GM12878 (cell line): ENCODE data around the gene FASN. TPM values are rescaled to one million over a fixed set of nuclear protein-coding genes. Genes with fewer than 3 reads are reported as not detected.

ENCODE experiments used
- ATAC-seq: fragments of 200-7000 bp; cut with Tn5 transposase; 3 replicates; pipeline ENCODE4 v1.9.1; 2020; ENCODE audit warnings: mild to moderate bottlenecking, moderate library complexity
- BruUV-seq: library from RNA; stranded (reverse); fragments of 400-500 nt; replicated peaks from 2 replicates; lab custom pipeline; 2021; lab: Mats Ljungman, UMichigan
- CTCF ChIA-PET: fragments of 300-600 bp; sonication (Branson Sonifier 250); formaldehyde crosslinking; extraction: SDS; loops from one replicate; lab custom pipeline; 2021; ENCODE audit warnings: inconsistent platforms; lab: Yijun Ruan, JAX
- POLR2A ChIA-PET: fragments of 350-600 bp; formaldehyde crosslinking; extraction: SDS; loops from one replicate; lab custom pipeline; 2021; ENCODE audit warnings: inconsistent platforms; lab: Charles Lee
- RAD21 ChIA-PET: fragments of 300-600 bp; sonication (Branson Sonifier 250); formaldehyde crosslinking; loops from one replicate; lab custom pipeline; 2023; ENCODE audit warnings: antibody characterized with exemption; ENCODE audit not compliant: unreplicated experiment; lab: Charles Lee
- SMC1A ChIA-PET: fragments of 300-600 bp; sonication (Branson Sonifier 250); formaldehyde crosslinking; loops from one replicate; lab custom pipeline; 2023; ENCODE audit not compliant: unreplicated experiment, uncharacterized antibody; lab: Charles Lee
- DNase-seq: peaks from one replicate; pipeline ENCODE4 v3.0.0-alpha.2; 2011; ENCODE audit warnings: low read depth, low spot score
- FAIRE-seq: peaks from 3 replicates; lab custom pipeline; 2011; peaks lifted over from hg19 to GRCh38; lab: Jason Lieb, UNC
- H2AFZ ChIP-seq: 2 replicates; pipeline ENCODE4 v1.6.0; 2011; ENCODE audit warnings: low read depth, low read length, control low read depth; ENCODE audit not compliant: control insufficient read depth
- H3K27ac ChIP-seq: 2 replicates; pipeline ENCODE4 v1.5.1; 2011; ENCODE audit warnings: control low read depth; ENCODE audit not compliant: control insufficient read depth, insufficient read depth
- H3K27me3 ChIP-seq, 2 experiments: replicated peaks in 1 of 2; 2 replicates each; pipeline versions ENCODE4 v1.6.0 to v1.6.1; 2011; ENCODE audit warnings: low read length in 1 of 2; ENCODE audit not compliant: control insufficient read depth in 2 of 2, insufficient read depth in 2 of 2
- H3K36me3 ChIP-seq, 2 experiments: 2 replicates each; pipeline ENCODE4 v1.5.1; 2011; ENCODE audit warnings: low read length in 1 of 2; ENCODE audit not compliant: control insufficient read depth in 2 of 2, insufficient read depth in 2 of 2
- H3K4me1 ChIP-seq: 2 replicates; pipeline ENCODE4 v1.6.1; 2011; ENCODE audit warnings: mild to moderate bottlenecking, low read length, moderate library complexity, mixed read lengths; ENCODE audit not compliant: control insufficient read depth, insufficient read depth
- H3K4me2 ChIP-seq: 2 replicates; pipeline ENCODE4 v1.6.0; 2011; ENCODE audit warnings: control low read depth; ENCODE audit not compliant: control insufficient read depth, insufficient read depth
- H3K4me3 ChIP-seq: fragments of 200-600 bp; sonication (generic); 2 replicates; pipeline ENCODE4 v1.5.1; 2016
- H3K79me2 ChIP-seq: 2 replicates; pipeline ENCODE4 v1.6.0; 2011; ENCODE audit warnings: low read length; ENCODE audit not compliant: control insufficient read depth, insufficient read depth
- H3K9ac ChIP-seq: 2 replicates; pipeline ENCODE4 v1.8.0; 2011; ENCODE audit warnings: low read length, control low read depth, mixed read lengths; ENCODE audit not compliant: control insufficient read depth, insufficient read depth
- H3K9me3 ChIP-seq: replicated peaks from 3 replicates; pipeline ENCODE4 v1.5.1; 2011; ENCODE audit warnings: mild to moderate bottlenecking, low read length; ENCODE audit not compliant: control insufficient read depth, insufficient read depth
- H4K20me1 ChIP-seq: 2 replicates; pipeline ENCODE4 v1.6.0; 2011; ENCODE audit not compliant: control insufficient read depth, insufficient read depth
- GATAD2B ChIP-seq: fragments of 450-650 bp; conservative IDR thresholded peaks from 2 replicates; pipeline ENCODE4 v1.6.1; 2017; ENCODE audit warnings: low read depth, mild to moderate bottlenecking, moderate library complexity
- MYB ChIP-seq: fragments of 150-350 bp; IDR thresholded peaks from 2 replicates; pipeline ENCODE4 v1.6.1; 2014; ENCODE audit warnings: mild to moderate bottlenecking, low read depth, low read length, borderline replicate concordance
- NBN ChIP-seq: fragments of 450-650 bp; IDR thresholded peaks from 2 replicates; pipeline ENCODE4 v1.6.1; 2016
- TARDBP ChIP-seq: IDR thresholded peaks from 2 replicates; pipeline ENCODE4 v1.6.1; 2016; ENCODE audit warnings: borderline replicate concordance
- TBL1XR1 ChIP-seq: IDR thresholded peaks from 2 replicates; pipeline ENCODE4 v1.6.1; 2012; ENCODE audit warnings: low read depth, low read length, improper control_type of control experiment
- ZSCAN29 ChIP-seq: fragments of 450-650 bp; IDR thresholded peaks from 2 replicates; pipeline ENCODE4 v1.6.1; 2017; ENCODE audit warnings: mild to moderate bottlenecking, moderate library complexity
- WGBS: methylation state at CpG from one replicate; pipeline ENCODE4 v1.1.6; 2016; ENCODE audit warnings: low lambda C conversion rate; ENCODE audit not compliant: insufficient replicate concordance, insufficient coverage; ENCODE audit errors: missing lambda C conversion rate; 5-methylcytosine and 5-hydroxymethylcytosine counted together
- in situ Hi-C: fragments of 300-500 bp; cut with MboI; formaldehyde crosslinking; loops from 9 replicates; pipeline ENCODE4 v1.14.3; 2018; ENCODE audit warnings: mixed read lengths
- intact Hi-C: fragments of 100-400 bp; cut with micrococcal nuclease; formaldehyde crosslinking; loops from one replicate; pipeline ENCODE4 v1.14.2; 2022; ENCODE audit not compliant: unreplicated experiment
- polyA plus RNA-seq, 11 experiments: library from polyadenylated mRNA; depleted of rRNA in 4 of 11; unstranded in 6 of 11; stranded (reverse) in 5 of 11; fragments of >200 nt; fragmentation: Nextera tagmentation in 4 of 11; fragmentation: Illumina TruSeq in 1 of 11; extraction: Ambion mirVana in 4 of 11; extraction: Trizol in 1 of 11; gene quantifications; 1 replicate in 1 of 11; 2 replicates in 10 of 11; pipeline versions ENCODE4 v1.2.1 to v1.2.3, GENCODE V29; 2011 to 2016; ENCODE audit warnings: inconsistent platforms in 2 of 11, missing spikeins in 2 of 11, low read depth in 1 of 11
- total RNA-seq, 4 experiments: library from RNA; depleted of rRNA in 3 of 4; stranded (reverse); fragments of >200 nt in 3 of 4; fragmentation: Illumina TruSeq in 1 of 4; extraction: Trizol in 1 of 4; gene quantifications; 2 replicates each; pipeline versions ENCODE4 v1.2.1 to v1.2.3, GENCODE V29; 2013 to 2021
- TF ChIP-seq, protein P1 (sequence below): IDR thresholded peaks from 2 replicates; pipeline ENCODE4 v1.6.1; 2012; ENCODE audit warnings: improper control_type of control experiment, low read depth, low read length; ENCODE audit not compliant: insufficient replicate concordance

The FASN gene
- total and polyA plus RNA-seq, 10 of the 15 experiments (the other 5 are each of a cell fraction or from before 2014, with no cell fraction given) = 0.19 to 333 (median 30.4) TPM

DNA sequence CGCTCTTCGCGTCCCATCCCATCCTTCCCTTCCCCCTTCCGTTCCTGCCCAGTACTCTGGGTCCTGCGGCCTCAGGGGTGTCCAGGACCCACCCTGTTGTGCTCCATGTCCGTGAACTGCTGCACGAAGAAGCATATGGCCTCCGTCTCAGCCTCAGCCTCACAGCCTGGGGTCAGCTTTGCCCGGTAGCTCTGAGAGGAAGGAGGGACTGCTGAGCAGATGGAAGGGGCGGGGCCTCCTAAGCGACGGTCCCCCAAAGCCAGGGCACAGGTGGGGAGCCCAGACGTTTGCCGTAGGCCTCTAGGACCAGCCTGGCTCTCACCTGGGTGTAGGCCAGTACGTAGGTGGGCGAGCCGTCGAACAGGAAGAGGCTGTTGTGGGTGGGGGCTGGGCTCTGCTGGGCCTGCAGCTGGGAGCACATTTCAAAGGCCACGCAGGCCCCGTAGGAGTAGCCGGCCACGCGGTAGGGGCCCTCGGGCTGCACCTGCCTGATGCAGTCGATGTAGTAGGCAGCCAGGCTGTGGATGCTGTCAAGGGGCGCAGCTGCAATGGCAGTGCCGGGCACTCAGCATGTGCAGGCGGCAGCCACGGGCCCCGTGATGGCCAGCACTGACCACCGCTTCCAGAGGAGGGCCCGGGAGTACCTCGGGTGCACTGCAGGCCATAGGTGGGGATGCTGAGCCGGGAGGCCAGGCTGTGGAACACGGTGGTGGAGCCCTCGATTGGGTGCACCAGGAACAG lies 17.8 kb downstream of the FASN start:
- H3K36me3 ChIP-seq = peaks cover 11 to 54% of the 10 kb centered on the region in 2 experiments; a peak in 3 of 4 replicates
- CTCF ChIA-PET = no interaction called here

More for the DNA sequence above, 17.8 kb downstream of the FASN start:
- H3K79me2 ChIP-seq = no peaks in the 10 kb centered on the region
- H3K9ac ChIP-seq = no peak overlapping the region
- no peak overlapping the region for H3K27ac ChIP-seq
- H3K4me2 ChIP-seq = no peak overlapping the region
- no peak for DNase-seq
- WGBS = 91% methylated on average over 35 of the region's 36 CpGs
- intact Hi-C loops (no loop called here), in situ Hi-C loops (no loop called here)
- no peaks in the 10 kb centered on the region for H3K4me1 ChIP-seq
- no peaks in the 10 kb centered on the region for H3K9me3 ChIP-seq
- SMC1A ChIA-PET = no interaction called here
- FAIRE-seq = no peak
- TF ChIP-seq MYB (no peak), ZSCAN29 (no peak), TARDBP (no peak), TBL1XR1 (no peak), GATAD2B (no peak), NBN (no peak)
- TF ChIP-seq, protein P1, sequence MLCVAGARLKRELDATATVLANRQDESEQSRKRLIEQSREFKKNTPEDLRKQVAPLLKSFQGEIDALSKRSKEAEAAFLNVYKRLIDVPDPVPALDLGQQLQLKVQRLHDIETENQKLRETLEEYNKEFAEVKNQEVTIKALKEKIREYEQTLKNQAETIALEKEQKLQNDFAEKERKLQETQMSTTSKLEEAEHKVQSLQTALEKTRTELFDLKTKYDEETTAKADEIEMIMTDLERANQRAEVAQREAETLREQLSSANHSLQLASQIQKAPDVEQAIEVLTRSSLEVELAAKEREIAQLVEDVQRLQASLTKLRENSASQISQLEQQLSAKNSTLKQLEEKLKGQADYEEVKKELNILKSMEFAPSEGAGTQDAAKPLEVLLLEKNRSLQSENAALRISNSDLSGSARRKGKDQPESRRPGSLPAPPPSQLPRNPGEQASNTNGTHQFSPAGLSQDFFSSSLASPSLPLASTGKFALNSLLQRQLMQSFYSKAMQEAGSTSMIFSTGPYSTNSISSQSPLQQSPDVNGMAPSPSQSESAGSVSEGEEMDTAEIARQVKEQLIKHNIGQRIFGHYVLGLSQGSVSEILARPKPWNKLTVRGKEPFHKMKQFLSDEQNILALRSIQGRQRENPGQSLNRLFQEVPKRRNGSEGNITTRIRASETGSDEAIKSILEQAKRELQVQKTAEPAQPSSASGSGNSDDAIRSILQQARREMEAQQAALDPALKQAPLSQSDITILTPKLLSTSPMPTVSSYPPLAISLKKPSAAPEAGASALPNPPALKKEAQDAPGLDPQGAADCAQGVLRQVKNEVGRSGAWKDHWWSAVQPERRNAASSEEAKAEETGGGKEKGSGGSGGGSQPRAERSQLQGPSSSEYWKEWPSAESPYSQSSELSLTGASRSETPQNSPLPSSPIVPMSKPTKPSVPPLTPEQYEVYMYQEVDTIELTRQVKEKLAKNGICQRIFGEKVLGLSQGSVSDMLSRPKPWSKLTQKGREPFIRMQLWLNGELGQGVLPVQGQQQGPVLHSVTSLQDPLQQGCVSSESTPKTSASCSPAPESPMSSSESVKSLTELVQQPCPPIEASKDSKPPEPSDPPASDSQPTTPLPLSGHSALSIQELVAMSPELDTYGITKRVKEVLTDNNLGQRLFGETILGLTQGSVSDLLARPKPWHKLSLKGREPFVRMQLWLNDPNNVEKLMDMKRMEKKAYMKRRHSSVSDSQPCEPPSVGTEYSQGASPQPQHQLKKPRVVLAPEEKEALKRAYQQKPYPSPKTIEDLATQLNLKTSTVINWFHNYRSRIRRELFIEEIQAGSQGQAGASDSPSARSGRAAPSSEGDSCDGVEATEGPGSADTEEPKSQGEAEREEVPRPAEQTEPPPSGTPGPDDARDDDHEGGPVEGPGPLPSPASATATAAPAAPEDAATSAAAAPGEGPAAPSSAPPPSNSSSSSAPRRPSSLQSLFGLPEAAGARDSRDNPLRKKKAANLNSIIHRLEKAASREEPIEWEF = no peak
- TF ChIP-seq, all 136 proteins: peak for 0
- no TSS peak for BruUV-seq
- ChIA-PET POLR2A (no interaction called here), RAD21 (no interaction called here)
- H2AFZ ChIP-seq = no peak overlapping the region
- ATAC-seq = no peak
- H3K4me3 ChIP-seq = no peak overlapping the region
- H4K20me1 ChIP-seq = no peaks in the 10 kb centered on the region
- no peaks in the 10 kb centered on the region for H3K27me3 ChIP-seq
